ENCODE results near the gene TMCO4. TPM values are rescaled to one million over a fixed set of nuclear protein-coding genes. Genes with fewer than 3 reads are reported as not detected.

Gene TMCO4
- total RNA-seq, 1 experiment from 2014 or later = 19.1 TPM

- Histone ChIP-seq H3K4me3 (no peak within 1 kb of the TSS), H3K27me3 (replicated peaks) (peaks cover 52% of the 10 kb centered on the region)
Observed at GRCh38 chr1:19664453-19665185, 135.1 kb downstream of the TMCO4 start, which contains the start of gene HTR6. TSS of gene HTR6 (plus strand) at chr1:19664875. CDS start at chr1:19665754, 879 bp downstream.

GRCh38 chr1:19662313-19662712, 137.4 kb downstream of the TMCO4 start:
- Histone ChIP-seq H3K9me3 (replicated peaks) (no peaks in the 10 kb centered on the region), H3K4me1 (replicated peaks) (peaks cover 8% of the 10 kb centered on the region; the same call in 1 of the 2 replicates), H3K27me3 (replicated peaks) (peaks cover 48% of the 10 kb centered on the region), H3K36me3 (no peaks in the 10 kb centered on the region), H3K27ac (no peak overlapping the region), H3K4me3 (no peak overlapping the region)
- DNase-seq (ENCODE audit: low read depth in 1 of 2, low spot score in 2 of 2) = no peak

More at GRCh38 chr1:19664453-19665185, 135.1 kb downstream of the TMCO4 start, which contains the start of gene HTR6:
- H3K36me3 ChIP-seq = no peaks in the 10 kb centered on the region
- H3K27ac ChIP-seq = no peak within 1 kb of the TSS
- no peaks in the 10 kb centered on the region for H3K9me3 ChIP-seq (replicated peaks)
- H3K4me1 ChIP-seq (replicated peaks) = peaks cover 7% of the 10 kb centered on the region; the same call in 1 of the 2 replicates
- DNase-seq (ENCODE audit: low read depth in 1 of 2, low spot score in 2 of 2) = no peak

- H3K27me3 ChIP-seq (replicated peaks) = peaks cover 44% of the 10 kb centered on the region
- H3K4me3 ChIP-seq = no peak overlapping the region
- no peaks in the 10 kb centered on the region for H3K36me3 ChIP-seq
- DNase-seq (ENCODE audit: low read depth in 1 of 2, low spot score in 2 of 2) = peak in 1 of 2 experiments; percentile 59
- H3K9me3 ChIP-seq (replicated peaks) = no peaks in the 10 kb centered on the region
- peaks cover 8% of the 10 kb centered on the region; the same call in 1 of the 2 replicates for H3K4me1 ChIP-seq (replicated peaks)
- H3K27ac ChIP-seq = no peak overlapping the region
Observed at GRCh38 chr1:19661721-19662228, 137.9 kb downstream of the TMCO4 start.

GRCh38 chr1:19658186-19658585, 141.5 kb downstream of the TMCO4 start:
- no peak for DNase-seq (ENCODE audit: low read depth in 1 of 2, low spot score in 2 of 2)

GRCh38 chr1:19657511-19657910, 142.2 kb downstream of the TMCO4 start:
- Histone ChIP-seq H3K4me1 (replicated peaks) (peaks cover 19% of the 10 kb centered on the region), H3K4me3 (no peak overlapping the region), H3K27me3 (replicated peaks) (peaks cover 6% of the 10 kb centered on the region; the same call in 1 of the 2 replicates), H3K27ac (no peak overlapping the region), H3K36me3 (no peaks in the 10 kb centered on the region), H3K9me3 (replicated peaks) (no peaks in the 10 kb centered on the region)
- no peak for DNase-seq (ENCODE audit: low read depth in 1 of 2, low spot score in 2 of 2)

More at GRCh38 chr1:19658186-19658585, 141.5 kb downstream of the TMCO4 start:
- no peaks in the 10 kb centered on the region for H3K9me3 ChIP-seq (replicated peaks)
- H3K27ac ChIP-seq = no peak overlapping the region
- no peak overlapping the region for H3K4me3 ChIP-seq
- peaks cover 19% of the 10 kb centered on the region for H3K4me1 ChIP-seq (replicated peaks)
- H3K36me3 ChIP-seq = no peaks in the 10 kb centered on the region
- H3K27me3 ChIP-seq (replicated peaks) = peaks cover 12% of the 10 kb centered on the region

- no peak for DNase-seq (ENCODE audit: low read depth in 1 of 2, low spot score in 2 of 2)
Observed at GRCh38 chr1:19656780-19657466, 142.8 kb downstream of the TMCO4 start.

GRCh38 chr1:19656134-19656779, 143.5 kb downstream of the TMCO4 start:
- Histone ChIP-seq H3K27me3 (replicated peaks) (no peaks in the 10 kb centered on the region), H3K27ac (no peak overlapping the region), H3K9me3 (replicated peaks) (no peaks in the 10 kb centered on the region), H3K4me1 (replicated peaks) (peaks cover 19% of the 10 kb centered on the region), H3K4me3 (no peak overlapping the region), H3K36me3 (no peaks in the 10 kb centered on the region)
- DNase-seq (ENCODE audit: low read depth in 1 of 2, low spot score in 2 of 2) = no peak

More at GRCh38 chr1:19656780-19657466, 142.8 kb downstream of the TMCO4 start:
- Histone ChIP-seq H3K4me1 (replicated peaks) (peaks cover 19% of the 10 kb centered on the region), H3K27ac (no peak overlapping the region), H3K36me3 (no peaks in the 10 kb centered on the region), H3K4me3 (no peak overlapping the region), H3K27me3 (replicated peaks) (peaks cover 2% of the 10 kb centered on the region; the same call in 1 of the 2 replicates), H3K9me3 (replicated peaks) (no peaks in the 10 kb centered on the region)

GRCh38 chr1:19655718-19656080, 144.0 kb downstream of the TMCO4 start:
- no peak for DNase-seq (ENCODE audit: low read depth in 1 of 2, low spot score in 2 of 2)
- no peaks in the 10 kb centered on the region for H3K27me3 ChIP-seq (replicated peaks)
- H3K4me1 ChIP-seq (replicated peaks) = peaks cover 19% of the 10 kb centered on the region
- no peaks in the 10 kb centered on the region for H3K9me3 ChIP-seq (replicated peaks)
- no peak overlapping the region for H3K27ac ChIP-seq
- no peak overlapping the region for H3K4me3 ChIP-seq
- no peaks in the 10 kb centered on the region for H3K36me3 ChIP-seq

- H3K4me3 ChIP-seq = no peak overlapping the region
- no peak for DNase-seq (ENCODE audit: low read depth in 1 of 2, low spot score in 2 of 2)
- H3K27me3 ChIP-seq (replicated peaks) = no peaks in the 10 kb centered on the region
- H3K4me1 ChIP-seq (replicated peaks) = peaks cover 19% of the 10 kb centered on the region
- no peaks in the 10 kb centered on the region for H3K36me3 ChIP-seq
- no peaks in the 10 kb centered on the region for H3K9me3 ChIP-seq (replicated peaks)
- H3K27ac ChIP-seq = no peak overlapping the region
Observed at GRCh38 chr1:19654886-19655717, 144.6 kb downstream of the TMCO4 start.

GRCh38 chr1:19654386-19654785, 145.3 kb downstream of the TMCO4 start:
- Histone ChIP-seq H3K4me1 (replicated peaks) (peaks cover 16% of the 10 kb centered on the region), H3K27ac (no peak overlapping the region), H3K27me3 (replicated peaks) (no peaks in the 10 kb centered on the region), H3K4me3 (no peak overlapping the region), H3K9me3 (replicated peaks) (no peaks in the 10 kb centered on the region), H3K36me3 (no peaks in the 10 kb centered on the region)
- DNase-seq (ENCODE audit: low read depth in 1 of 2, low spot score in 2 of 2) = peak; percentile 78 to 82

- Histone ChIP-seq H3K27me3 (replicated peaks) (no peaks in the 10 kb centered on the region), H3K9me3 (replicated peaks) (no peaks in the 10 kb centered on the region), H3K36me3 (no peaks in the 10 kb centered on the region), H3K4me3 (no peak overlapping the region), H3K4me1 (replicated peaks) (peaks cover 16% of the 10 kb centered on the region), H3K27ac (no peak overlapping the region)
- DNase-seq (ENCODE audit: low read depth in 1 of 2, low spot score in 2 of 2) = peak in 1 of 2 experiments; percentile 39
Observed at GRCh38 chr1:19651141-19651737, 148.5 kb downstream of the TMCO4 start.

- no peaks in the 10 kb centered on the region for H3K9me3 ChIP-seq (replicated peaks)
- H3K27ac ChIP-seq = no peak overlapping the region
- peaks cover 16% of the 10 kb centered on the region for H3K4me1 ChIP-seq (replicated peaks)
- no peaks in the 10 kb centered on the region for H3K36me3 ChIP-seq
- DNase-seq (ENCODE audit: low read depth in 1 of 2, low spot score in 2 of 2) = no peak
- no peak overlapping the region for H3K4me3 ChIP-seq
- no peaks in the 10 kb centered on the region; the same call in 1 of the 2 replicates for H3K27me3 ChIP-seq (replicated peaks)
Observed at GRCh38 chr1:19650416-19651140, 149.1 kb downstream of the TMCO4 start.
